ENCODE data around the gene BDKRB2. TPM values are rescaled to one million over a fixed set of nuclear protein-coding genes. Genes with fewer than 3 reads are reported as not detected.

The BDKRB2 gene
- total RNA-seq, 2 experiments from 2014 or later: not detected

DNA sequence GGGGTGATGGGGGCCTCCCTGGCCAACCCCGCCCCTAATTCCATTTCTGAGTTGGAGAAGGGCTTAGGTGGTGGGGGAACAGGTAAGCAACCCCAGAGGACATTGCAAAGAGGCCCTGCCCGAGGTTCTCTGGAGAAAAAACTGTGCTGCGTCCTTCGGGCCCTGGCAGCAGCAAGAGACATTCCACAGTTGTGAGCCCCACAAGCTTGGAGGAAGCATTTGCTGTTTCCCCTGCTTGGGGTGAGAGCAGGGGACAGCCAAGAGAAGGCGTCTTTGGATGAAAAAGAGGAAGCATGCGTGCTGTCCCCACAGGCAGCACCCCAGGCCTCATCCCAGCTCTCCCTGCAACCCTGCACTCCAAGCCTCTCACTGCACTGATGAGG lies 1.3 kb downstream of the BDKRB2 start:
- no peaks in the 10 kb centered on the region for H3K4me1 Mint-ChIP-seq (ENCODE audit: low read depth)
- no peak overlapping the region for H3K4me3 Mint-ChIP-seq
- H3K36me3 Mint-ChIP-seq (ENCODE audit: low read depth): no peaks in the 10 kb centered on the region
- ChIA-PET CTCF (no interaction called here), POLR2A (no interaction called here)
- no peak overlapping the region for H3K27ac Mint-ChIP-seq
- no peaks in the 10 kb centered on the region for H3K9me3 Mint-ChIP-seq (ENCODE audit: insufficient read depth)
- no peak for DNase-seq
- peaks cover 24% of the 10 kb centered on the region for H3K27me3 Mint-ChIP-seq (ENCODE audit: low read depth)
- ATAC-seq: no peak

GRCh38 chr14:96206461-96206860 lies 1.8 kb downstream of the BDKRB2 start:
- DNase-seq: no peak
- POLR2A ChIA-PET: no interaction called here

GRCh38 chr14:96207686-96208085 lies 3.0 kb downstream of the BDKRB2 start:
- H3K27me3 Mint-ChIP-seq (ENCODE audit: low read depth): peaks cover 23% of the 10 kb centered on the region
- ChIA-PET CTCF (no interaction called here), POLR2A (no interaction called here)
- H3K36me3 Mint-ChIP-seq (ENCODE audit: low read depth): no peaks in the 10 kb centered on the region
- no peak overlapping the region for H3K4me3 Mint-ChIP-seq
- DNase-seq (no peak), ATAC-seq (no peak)
- no peak overlapping the region for H3K27ac Mint-ChIP-seq
- no peaks in the 10 kb centered on the region for H3K4me1 Mint-ChIP-seq (ENCODE audit: low read depth)
- H3K9me3 Mint-ChIP-seq (ENCODE audit: insufficient read depth): peaks cover 9% of the 10 kb centered on the region

More at GRCh38 chr14:96206461-96206860, 1.8 kb downstream of the BDKRB2 start:
- H3K27ac Mint-ChIP-seq: no peak overlapping the region
- no peaks in the 10 kb centered on the region for H3K36me3 Mint-ChIP-seq (ENCODE audit: low read depth)
- no peak for ATAC-seq
- no peaks in the 10 kb centered on the region for H3K4me1 Mint-ChIP-seq (ENCODE audit: low read depth)
- CTCF ChIA-PET: no interaction called here
- peaks cover 24% of the 10 kb centered on the region for H3K27me3 Mint-ChIP-seq (ENCODE audit: low read depth)
- no peak overlapping the region for H3K4me3 Mint-ChIP-seq
- peaks cover under 1% of the 10 kb centered on the region for H3K9me3 Mint-ChIP-seq (ENCODE audit: insufficient read depth)

GRCh38 chr14:96208739-96209138 lies 4.1 kb downstream of the BDKRB2 start:
- H3K36me3 Mint-ChIP-seq (ENCODE audit: low read depth): no peaks in the 10 kb centered on the region
- ChIA-PET POLR2A (no interaction called here), CTCF (no interaction called here)
- ATAC-seq (no peak), DNase-seq (no peak)
- peaks cover 20% of the 10 kb centered on the region for H3K27me3 Mint-ChIP-seq (ENCODE audit: low read depth)
- no peak overlapping the region for H3K27ac Mint-ChIP-seq
- H3K4me3 Mint-ChIP-seq: no peak overlapping the region
- H3K4me1 Mint-ChIP-seq (ENCODE audit: low read depth): no peaks in the 10 kb centered on the region
- peaks cover 9% of the 10 kb centered on the region for H3K9me3 Mint-ChIP-seq (ENCODE audit: insufficient read depth)

DNA sequence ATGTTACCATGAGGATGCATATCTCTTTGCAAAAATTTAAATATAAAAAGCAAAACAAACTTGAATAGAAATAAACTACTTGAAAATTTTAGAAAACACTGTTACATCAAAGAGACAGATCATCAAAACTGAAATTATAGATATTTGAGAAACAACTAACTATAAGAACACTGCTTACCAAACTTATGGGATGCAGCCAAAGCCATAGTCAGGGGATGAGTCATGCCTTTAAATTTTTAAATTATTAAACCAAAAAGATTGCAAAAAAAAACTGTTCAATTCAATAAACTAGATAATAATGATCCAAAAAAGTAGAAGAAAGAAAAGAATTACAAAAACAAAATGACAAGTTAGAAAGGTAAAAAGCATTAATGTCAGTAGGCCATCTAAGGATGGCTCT lies 7.5 kb downstream of the BDKRB2 start:
- H3K9me3 Mint-ChIP-seq (ENCODE audit: insufficient read depth): peaks cover 9% of the 10 kb centered on the region
- no peak overlapping the region for H3K4me3 Mint-ChIP-seq
- no peak overlapping the region for H3K27ac Mint-ChIP-seq
- POLR2A ChIA-PET: no interaction called here
- CTCF ChIA-PET: no interaction called here
- no peaks in the 10 kb centered on the region for H3K4me1 Mint-ChIP-seq (ENCODE audit: low read depth)
- no peaks in the 10 kb centered on the region for H3K36me3 Mint-ChIP-seq (ENCODE audit: low read depth)
- ATAC-seq: no peak
- peaks cover 8% of the 10 kb centered on the region for H3K27me3 Mint-ChIP-seq (ENCODE audit: low read depth)
- no peak for DNase-seq

DNA sequence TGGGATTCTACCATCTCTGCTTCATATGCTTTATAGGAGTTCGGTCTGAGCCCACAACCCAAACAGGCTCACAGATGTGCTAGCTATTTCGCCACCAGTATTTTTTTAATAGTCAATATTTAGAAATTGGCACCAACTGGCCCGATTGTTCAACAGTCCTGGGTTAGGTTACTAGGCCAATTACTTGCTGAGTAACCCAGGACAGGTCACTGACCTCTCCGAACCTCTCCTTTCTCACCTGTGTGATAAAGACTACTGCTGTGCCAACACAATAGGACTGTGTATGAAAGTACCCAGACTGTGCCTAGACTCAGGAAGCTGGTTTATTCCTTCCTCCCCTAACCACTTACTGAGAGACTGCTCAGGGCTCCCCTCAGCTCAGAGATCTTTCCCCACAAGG lies 8.3 kb downstream of the BDKRB2 start:
- no peak overlapping the region for H3K27ac Mint-ChIP-seq
- H3K9me3 Mint-ChIP-seq (ENCODE audit: insufficient read depth): peaks cover 9% of the 10 kb centered on the region
- no peaks in the 10 kb centered on the region for H3K4me1 Mint-ChIP-seq (ENCODE audit: low read depth)
- H3K4me3 Mint-ChIP-seq: no peak overlapping the region
- DNase-seq (no peak), ATAC-seq (no peak)
- ChIA-PET CTCF (no interaction called here), POLR2A (no interaction called here)
- no peaks in the 10 kb centered on the region for H3K36me3 Mint-ChIP-seq (ENCODE audit: low read depth)
- peaks cover 4% of the 10 kb centered on the region for H3K27me3 Mint-ChIP-seq (ENCODE audit: low read depth)

DNA sequence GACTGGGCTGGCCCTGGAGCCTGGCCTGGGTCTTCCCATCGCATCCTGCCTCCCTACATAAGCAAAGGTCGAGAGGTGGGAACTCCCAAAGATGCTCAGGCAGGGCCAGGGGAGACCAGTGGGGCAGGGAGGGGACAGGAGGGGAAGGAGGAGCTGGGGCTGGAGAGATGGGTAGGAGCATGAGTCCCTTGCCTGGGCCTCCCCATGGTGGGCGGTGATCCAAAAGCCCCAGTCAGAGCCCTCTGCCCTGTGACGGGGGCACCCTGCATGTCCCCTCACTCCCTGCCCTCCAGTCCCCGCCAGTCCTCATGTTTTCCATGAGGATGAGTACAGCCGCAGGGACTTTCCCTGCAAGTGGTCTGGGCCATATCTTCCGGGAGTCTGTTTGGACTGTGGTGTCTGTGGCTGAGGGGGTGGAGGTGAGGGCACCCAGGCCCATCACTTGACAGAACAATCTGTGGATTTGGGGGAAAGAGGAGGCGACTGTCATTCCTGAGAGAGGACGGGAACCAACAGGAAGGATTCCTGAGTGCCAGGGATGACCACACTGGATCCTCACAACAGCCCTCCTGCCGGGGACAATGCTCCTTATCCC lies 9.3 kb downstream of the BDKRB2 start:
- H3K4me1 Mint-ChIP-seq (ENCODE audit: low read depth): no peaks in the 10 kb centered on the region
- ATAC-seq (no peak), DNase-seq (no peak)
- no peaks in the 10 kb centered on the region for H3K27me3 Mint-ChIP-seq (ENCODE audit: low read depth)
- H3K27ac Mint-ChIP-seq: no peak overlapping the region
- H3K4me3 Mint-ChIP-seq: no peak overlapping the region
- ChIA-PET CTCF (no interaction called here), POLR2A (interaction anchor here (0.7 kb wide), 1 partner anchor 59 kb away, joined by 3 read pairs; no protein-coding TSS in a partner anchor)
- no peaks in the 10 kb centered on the region for H3K36me3 Mint-ChIP-seq (ENCODE audit: low read depth)
- peaks cover 9% of the 10 kb centered on the region for H3K9me3 Mint-ChIP-seq (ENCODE audit: insufficient read depth)

- Mint-ChIP-seq H3K27me3 (ENCODE audit: low read depth) (no peaks in the 10 kb centered on the region), H3K4me3 (no peak overlapping the region), H3K4me1 (ENCODE audit: low read depth) (no peaks in the 10 kb centered on the region), H3K9me3 (ENCODE audit: insufficient read depth) (peaks cover 9% of the 10 kb centered on the region), H3K36me3 (ENCODE audit: low read depth) (no peaks in the 10 kb centered on the region), H3K27ac (no peak overlapping the region)
- DNase-seq (no peak), ATAC-seq (no peak)
- ChIA-PET POLR2A (no interaction called here), CTCF (no interaction called here)
These were observed 10.2 kb downstream of the BDKRB2 start for GRCh38 chr14:96214793-96215192.

DNA sequence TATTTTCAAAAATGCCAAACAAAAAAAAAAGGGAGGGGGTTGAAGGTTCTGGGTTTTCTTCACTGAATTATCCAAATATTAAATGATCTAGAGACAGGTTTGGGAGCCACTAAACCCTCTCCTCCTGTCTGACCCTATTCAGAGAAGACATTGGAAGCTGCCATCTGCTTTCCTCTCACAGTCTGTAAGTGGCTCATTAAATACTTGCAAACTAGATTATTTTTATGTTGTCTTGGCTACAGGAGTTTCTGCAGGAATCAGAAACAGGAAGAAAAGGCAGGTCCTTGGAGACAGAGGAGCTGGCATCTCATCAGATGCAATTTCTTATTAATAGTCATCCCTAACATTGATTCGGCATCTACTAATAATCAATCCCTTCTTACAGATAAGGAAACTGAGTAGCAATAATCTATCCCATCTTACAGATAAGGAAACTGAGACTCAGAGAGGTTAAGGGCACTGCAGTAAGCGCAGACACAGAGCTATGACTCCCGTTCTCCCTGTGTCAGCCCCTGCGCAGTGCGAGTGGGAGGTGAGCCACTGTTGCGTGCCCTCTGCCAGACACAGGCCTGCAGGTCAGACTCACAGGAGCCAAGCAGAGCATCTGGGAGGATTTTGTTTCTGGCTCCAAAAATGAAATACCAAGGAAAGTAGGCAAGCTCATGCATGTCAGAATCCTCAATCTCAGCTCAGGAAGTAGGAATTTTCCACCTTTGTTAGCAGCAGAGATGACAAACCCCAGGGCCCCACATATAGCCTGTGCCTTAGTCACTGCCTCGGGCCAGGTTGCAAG lies 11.0 kb downstream of the BDKRB2 start:
- ATAC-seq (no peak), DNase-seq (no peak)
- Mint-ChIP-seq H3K4me3 (no peak overlapping the region), H3K36me3 (ENCODE audit: low read depth) (no peaks in the 10 kb centered on the region), H3K27me3 (ENCODE audit: low read depth) (no peaks in the 10 kb centered on the region), H3K4me1 (ENCODE audit: low read depth) (no peaks in the 10 kb centered on the region), H3K27ac (no peak overlapping the region), H3K9me3 (ENCODE audit: insufficient read depth) (peaks cover 9% of the 10 kb centered on the region)
- CTCF ChIA-PET: no interaction called here
- POLR2A ChIA-PET: no interaction called here

DNA sequence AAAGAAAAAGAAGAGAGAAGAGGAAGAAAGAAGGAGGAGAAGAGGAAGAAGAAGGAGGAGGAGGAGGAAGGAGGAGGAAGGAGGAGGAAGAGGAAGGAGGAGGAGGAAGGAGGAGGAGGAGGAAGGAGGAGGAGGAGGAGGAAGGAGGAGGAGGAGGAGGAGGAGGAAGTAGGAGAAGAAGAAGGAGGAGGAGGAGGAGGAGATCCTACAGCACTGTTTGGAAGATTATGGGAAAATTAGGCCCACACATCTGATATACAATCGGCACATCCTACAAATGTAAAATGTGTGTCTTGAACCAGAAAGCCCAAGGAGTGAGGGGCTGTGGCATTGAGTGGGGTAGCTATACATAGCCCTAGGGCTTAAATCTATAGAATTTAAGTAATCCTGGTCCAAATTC lies 12.0 kb downstream of the BDKRB2 start:
- H3K9me3 Mint-ChIP-seq (ENCODE audit: insufficient read depth): peaks cover 7% of the 10 kb centered on the region
- DNase-seq: no peak
- no peaks in the 10 kb centered on the region for H3K4me1 Mint-ChIP-seq (ENCODE audit: low read depth)
- ATAC-seq: no peak
- POLR2A ChIA-PET: no interaction called here
- CTCF ChIA-PET: no interaction called here
- no peak overlapping the region for H3K4me3 Mint-ChIP-seq
- H3K36me3 Mint-ChIP-seq (ENCODE audit: low read depth): no peaks in the 10 kb centered on the region
- no peak overlapping the region for H3K27ac Mint-ChIP-seq
- H3K27me3 Mint-ChIP-seq (ENCODE audit: low read depth): no peaks in the 10 kb centered on the region

GRCh38 chr14:96217376-96217913 lies 12.8 kb downstream of the BDKRB2 start:
- Mint-ChIP-seq H3K4me3 (no peak overlapping the region), H3K36me3 (ENCODE audit: low read depth) (no peaks in the 10 kb centered on the region), H3K27ac (no peak overlapping the region), H3K9me3 (ENCODE audit: insufficient read depth) (no peaks in the 10 kb centered on the region), H3K27me3 (ENCODE audit: low read depth) (no peaks in the 10 kb centered on the region), H3K4me1 (ENCODE audit: low read depth) (no peaks in the 10 kb centered on the region)
- ChIA-PET POLR2A (no interaction called here), CTCF (no interaction called here)
- DNase-seq (no peak), ATAC-seq (no peak)

DNA sequence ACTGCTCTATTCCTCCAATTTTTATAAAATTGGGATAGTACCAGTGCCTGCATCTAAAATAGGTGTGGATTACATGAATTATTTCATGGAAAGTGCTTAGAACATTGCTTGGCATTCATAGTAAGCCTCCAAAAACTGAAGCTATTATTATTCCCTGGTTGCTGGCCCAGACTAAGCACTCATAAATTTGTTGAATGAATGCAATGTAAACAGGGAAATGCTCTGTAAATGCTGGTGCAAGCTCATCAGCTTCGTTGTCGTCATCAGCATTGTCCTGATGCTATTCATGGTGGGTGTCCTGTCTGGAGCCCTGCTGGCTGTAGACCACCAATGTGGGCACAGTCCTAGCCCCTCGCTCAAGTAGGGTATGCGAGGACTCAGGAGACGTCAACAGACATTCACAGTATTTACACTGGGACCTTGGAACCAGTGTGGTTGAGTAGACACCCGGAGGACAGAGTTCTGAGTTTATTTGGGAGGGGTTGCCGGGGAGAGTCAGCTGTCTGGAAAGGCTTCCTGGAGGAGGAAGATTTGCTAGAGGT lies 16.5 kb downstream of the BDKRB2 start:
- ChIA-PET POLR2A (no interaction called here), CTCF (no interaction called here)

More for the DNA sequence above, 16.5 kb downstream of the BDKRB2 start:
- Mint-ChIP-seq H3K9me3 (ENCODE audit: insufficient read depth) (no peaks in the 10 kb centered on the region), H3K4me3 (no peak overlapping the region), H3K27ac (no peak overlapping the region), H3K36me3 (ENCODE audit: low read depth) (no peaks in the 10 kb centered on the region), H3K27me3 (ENCODE audit: low read depth) (peaks cover 3% of the 10 kb centered on the region), H3K4me1 (ENCODE audit: low read depth) (no peaks in the 10 kb centered on the region)
- DNase-seq (no peak), ATAC-seq (no peak)

Measured in activated CD8-positive, alpha-beta T cell treated with anti-CD3 and anti-CD28 coated beads, Interleukin-2, amount 10 ng/mL, durations not matched to agents 7 days and 5 days (primary cell).